IMR-90 (cell line): ENCODE results near the gene MEF2D.

Experiments used
- BHLHE40 ChIP-seq: fragments of 150-350 bp; IDR thresholded peaks from 2 replicates; pipeline ENCODE4 v1.6.1; 2016; ENCODE audit warnings: mild to moderate bottlenecking, low read depth, low read length
- CEBPB ChIP-seq: IDR thresholded peaks from 2 replicates; pipeline ENCODE4 v1.6.1; 2012; ENCODE audit warnings: low read depth, low read length, improper control_type of control experiment
- CHD1 ChIP-seq: IDR thresholded peaks from 2 replicates; pipeline ENCODE4 v1.6.1; 2012; ENCODE audit warnings: low read depth, low read length, improper control_type of control experiment
- CTCF ChIP-seq: conservative IDR thresholded peaks from 2 replicates; pipeline ENCODE4 v1.5.1; 2012; ENCODE audit warnings: mild to moderate bottlenecking, low read depth, low read length, improper control_type of control experiment
- FOS ChIP-seq: fragments of 150-350 bp; IDR thresholded peaks from 2 replicates; pipeline ENCODE4 v1.6.1; 2016; ENCODE audit warnings: low read depth, low read length
- MAFK ChIP-seq: IDR thresholded peaks from 2 replicates; pipeline ENCODE4 v1.6.1; 2012; ENCODE audit warnings: low read depth, low read length, improper control_type of control experiment
- MXI1 ChIP-seq: IDR thresholded peaks from 2 replicates; pipeline ENCODE4 v1.6.1; 2012; ENCODE audit warnings: low read depth, mild to moderate bottlenecking, low read length, moderate library complexity, borderline replicate concordance
- POLR2A ChIP-seq: IDR thresholded peaks from 2 replicates; pipeline ENCODE4 v1.6.1; 2012; ENCODE audit warnings: mild to moderate bottlenecking, low read depth, low read length
- RAD21 ChIP-seq: IDR thresholded peaks from 2 replicates; pipeline ENCODE4 v1.6.1; 2012; ENCODE audit warnings: low read length, improper control_type of control experiment
- RFX5 ChIP-seq: IDR thresholded peaks from 2 replicates; pipeline ENCODE4 v1.8.0; 2012; ENCODE audit warnings: low read depth, mild to moderate bottlenecking, low read length, moderate library complexity
- SMC3 ChIP-seq: fragments of 150-350 bp; IDR thresholded peaks from 2 replicates; pipeline ENCODE4 v1.6.1; 2016; ENCODE audit warnings: low read depth, mild to moderate bottlenecking, antibody characterized with exemption, low read length, moderate library complexity

GRCh38 chr1:156467906-156468305 lies 32.7 kb downstream of the MEF2D start:
- TF ChIP-seq CTCF: no peak
- TF ChIP-seq POLR2A: no peak
- no peak for TF ChIP-seq RFX5
- TF ChIP-seq MXI1: no peak
- no peak for TF ChIP-seq RAD21
- no peak for TF ChIP-seq SMC3
- TF ChIP-seq CHD1: no peak
- TF ChIP-seq MAFK: no peak
- TF ChIP-seq CEBPB: no peak
- TF ChIP-seq FOS: no peak
- TF ChIP-seq BHLHE40: no peak
